ENCODE results near the gene FAM50A.
A peak's percentile ranks its signal among the peaks of the same experiment; 100 is the strongest.

Gene FAM50A

DNA sequence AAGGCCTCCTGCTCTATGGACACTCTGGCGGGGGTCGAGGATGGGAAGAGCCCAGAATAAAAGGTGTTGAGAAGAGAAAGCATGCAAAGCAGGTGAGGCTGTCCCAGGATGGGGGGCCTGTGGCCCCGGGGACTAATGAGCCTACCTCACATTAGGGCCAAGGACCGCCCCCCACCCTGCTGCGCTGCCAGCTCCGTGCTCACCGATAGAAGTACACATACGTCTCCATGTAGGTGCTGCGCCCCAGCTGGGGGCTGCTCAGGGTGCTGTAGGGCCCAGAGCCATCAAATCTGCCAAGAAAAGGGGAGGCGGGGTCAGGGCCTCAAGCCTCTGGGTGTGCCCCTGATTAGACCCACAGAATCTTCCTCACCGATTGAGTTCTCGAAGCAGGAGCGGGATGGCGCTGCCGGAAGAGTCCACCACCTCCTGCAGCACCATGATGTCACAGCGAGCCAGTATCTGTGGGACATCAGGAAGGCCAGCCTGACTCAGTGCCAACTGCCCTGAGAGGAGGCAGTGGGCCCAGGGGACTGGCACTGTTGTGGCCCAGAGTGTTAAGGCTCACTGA is 39.2 kb upstream of the FAM50A start:
- Mint-ChIP-seq H3K27ac (no peak overlapping the region), H3K9me3 (no peaks in the 10 kb centered on the region), H3K27me3 (no peaks in the 10 kb centered on the region), H3K4me3 (no peak overlapping the region), H3K4me1 (peaks cover 29% of the 10 kb centered on the region)
- ATAC-seq (no peak), DNase-seq (no peak)

DNA sequence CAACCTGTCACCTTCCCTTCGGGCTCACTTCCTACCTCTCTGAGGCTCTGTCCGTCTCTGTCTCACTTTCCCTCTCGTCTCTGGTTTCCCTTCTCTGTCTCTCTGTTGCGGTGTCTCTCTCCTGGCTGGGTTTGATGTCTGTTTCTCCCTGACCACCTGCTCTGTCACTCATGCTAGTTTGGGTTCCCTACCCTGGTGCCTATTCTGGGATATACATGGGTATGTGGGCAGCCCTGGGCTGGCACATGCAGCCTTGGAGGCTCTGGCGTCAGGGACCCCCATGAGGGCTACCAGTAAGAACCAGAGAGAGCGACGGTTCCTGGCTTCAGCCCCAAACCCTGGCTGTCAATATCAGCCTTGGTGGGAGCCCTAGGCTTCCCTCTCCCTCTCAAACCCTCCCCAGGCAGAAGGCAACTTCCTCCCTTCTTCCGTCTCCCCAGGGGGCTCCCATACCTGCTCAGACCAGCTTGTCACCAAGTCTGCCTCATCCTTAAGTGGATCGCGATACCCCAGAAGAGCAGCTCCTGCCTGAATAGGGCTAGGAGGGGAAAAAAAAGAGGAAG is 35.2 kb upstream of the FAM50A start:
- Mint-ChIP-seq H3K4me1 (peaks cover 27% of the 10 kb centered on the region), H3K9me3 (no peaks in the 10 kb centered on the region), H3K27ac (peak overlapping the region in 1 of 2 donors; percentile 92), H3K27me3 (no peaks in the 10 kb centered on the region), H3K4me3 (peak overlapping the region; percentile 77 to 81)
- ATAC-seq: no peak
- no peak for DNase-seq

DNA sequence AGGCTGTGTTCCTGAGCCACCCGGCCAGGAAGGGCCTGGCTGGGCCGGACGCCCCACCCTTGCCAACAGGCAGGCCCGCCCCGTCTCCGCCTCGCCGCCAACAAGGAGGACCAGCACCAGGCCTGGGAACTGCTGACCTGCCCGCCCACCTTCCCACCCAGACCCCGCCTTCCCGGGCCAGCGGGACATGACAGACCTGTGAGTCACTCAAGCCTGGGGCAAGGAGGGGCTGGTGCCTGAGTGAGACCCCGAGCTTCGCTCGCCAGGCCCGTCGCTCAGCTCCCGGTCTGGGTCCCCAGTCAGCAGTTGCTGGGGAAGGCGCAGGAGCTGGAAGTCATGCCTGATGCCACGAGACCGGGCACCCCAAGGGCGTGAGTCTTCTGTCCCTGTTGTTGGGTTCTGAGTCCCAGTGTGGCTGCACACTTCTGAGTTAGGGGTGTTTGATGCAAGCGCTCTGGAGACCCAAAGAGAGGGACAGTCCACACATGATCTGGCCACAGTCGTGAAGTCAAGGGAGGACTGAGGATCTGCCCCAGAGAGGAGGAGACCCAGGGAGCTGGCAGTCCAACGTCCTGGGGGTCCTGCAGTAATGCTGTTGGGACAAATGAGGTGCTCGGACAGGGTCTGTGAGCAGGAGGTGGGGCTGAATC is 34.6 kb upstream of the FAM50A start, which contains the start of gene DNASE1L1:
DNASE1L1 (minus strand) TSS at position 33 of the 650 bp plus-strand sequence. CDS start 3,686 bp downstream, outside the sequence.
- Mint-ChIP-seq H3K27me3 (no peaks in the 10 kb centered on the region), H3K4me3 (peak within 1 kb of the TSS; percentile 77 to 81), H3K27ac (peak within 1 kb of the TSS; percentile 90 to 92), H3K9me3 (no peaks in the 10 kb centered on the region), H3K4me1 (peaks cover 27% of the 10 kb centered on the region)
- DNase-seq (peak in 1 of 2 donors; percentile 31), ATAC-seq (peak; percentile 25)

DNA sequence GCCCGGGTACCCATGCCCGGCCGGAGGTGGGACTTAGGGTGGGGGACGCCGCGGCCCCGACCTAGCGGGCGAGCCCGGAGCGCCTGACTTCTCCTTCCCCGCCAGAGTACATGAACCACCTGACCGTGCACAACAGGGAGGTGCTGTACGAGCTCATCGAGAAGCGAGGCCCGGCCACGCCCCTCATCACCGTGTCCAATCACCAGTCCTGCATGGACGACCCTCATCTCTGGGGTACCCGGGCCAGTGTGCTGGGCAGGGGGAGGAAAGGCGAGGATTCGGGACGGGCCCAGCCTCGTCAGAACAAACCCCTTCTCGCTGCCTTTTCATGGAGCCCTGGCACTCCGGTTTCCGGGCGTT is 32.0 kb upstream of the FAM50A start:
- Mint-ChIP-seq H3K27me3 (no peaks in the 10 kb centered on the region), H3K27ac (peak overlapping the region; percentile 48 to 65), H3K9me3 (no peaks in the 10 kb centered on the region), H3K4me1 (peaks cover 35% of the 10 kb centered on the region), H3K4me3 (peak overlapping the region; percentile 77 to 89)
- peak in 1 of 2 donors; percentile 58 for DNase-seq
- peak; percentile 85 for ATAC-seq

- Mint-ChIP-seq H3K9me3 (no peaks in the 10 kb centered on the region), H3K27ac (peak overlapping the region; percentile 48 to 86), H3K4me1 (peaks cover 36% of the 10 kb centered on the region), H3K27me3 (no peaks in the 10 kb centered on the region), H3K4me3 (peak overlapping the region; percentile 77 to 89)
- ATAC-seq (peak; percentile 58), DNase-seq (peak in 1 of 2 donors; percentile 30)
These were observed 31.5 kb upstream of the FAM50A start for GRCh38 chrX:154412468-154412867.

- ATAC-seq (no peak), DNase-seq (no peak)
- Mint-ChIP-seq H3K27me3 (no peaks in the 10 kb centered on the region), H3K27ac (no peak overlapping the region), H3K4me3 (peak overlapping the region in 1 of 2 donors; percentile 77), H3K9me3 (no peaks in the 10 kb centered on the region), H3K4me1 (peaks cover 36% of the 10 kb centered on the region)
These were observed 30.8 kb upstream of the FAM50A start for GRCh38 chrX:154413142-154413541.

GRCh38 chrX:154417157-154417556 is 26.8 kb upstream of the FAM50A start:
- no peaks in the 10 kb centered on the region for H3K27me3 Mint-ChIP-seq
- no peaks in the 10 kb centered on the region for H3K9me3 Mint-ChIP-seq
- peaks cover 32% of the 10 kb centered on the region for H3K4me1 Mint-ChIP-seq
- H3K27ac Mint-ChIP-seq: no peak overlapping the region
- H3K4me3 Mint-ChIP-seq: no peak overlapping the region
- ATAC-seq: no peak
- DNase-seq: no peak

DNA sequence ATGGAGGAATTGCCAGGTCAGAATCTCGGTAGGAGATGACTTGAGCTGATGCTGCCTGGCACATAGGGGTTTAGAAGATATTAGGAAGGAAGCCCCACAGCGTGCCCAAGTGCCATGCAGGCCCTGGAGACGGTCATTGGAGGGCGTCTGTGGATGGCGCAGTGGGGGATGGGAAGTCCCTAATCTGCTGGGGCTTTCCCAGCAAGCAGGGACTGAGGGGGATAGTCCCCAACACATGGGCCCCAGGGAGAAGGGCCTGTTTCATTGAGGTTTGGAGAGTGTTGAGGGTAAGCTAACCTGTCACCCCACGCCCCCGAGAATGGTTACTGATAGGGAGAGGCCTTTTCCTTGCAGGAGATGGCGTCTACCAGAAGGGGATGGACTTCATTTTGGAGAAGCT is 24.8 kb upstream of the FAM50A start:
- Mint-ChIP-seq H3K27ac (no peak overlapping the region), H3K9me3 (no peaks in the 10 kb centered on the region), H3K27me3 (no peaks in the 10 kb centered on the region), H3K4me1 (peaks cover 23% of the 10 kb centered on the region), H3K4me3 (peak overlapping the region; percentile 31 to 40)
- DNase-seq: no peak
- peak; percentile 64 for ATAC-seq

- H3K4me3 Mint-ChIP-seq: no peak overlapping the region
- H3K27ac Mint-ChIP-seq: no peak overlapping the region
- no peaks in the 10 kb centered on the region for H3K27me3 Mint-ChIP-seq
- ATAC-seq (no peak), DNase-seq (no peak)
- H3K4me1 Mint-ChIP-seq: peaks cover 23% of the 10 kb centered on the region
- H3K9me3 Mint-ChIP-seq: no peaks in the 10 kb centered on the region
These were observed 24.1 kb upstream of the FAM50A start for GRCh38 chrX:154419688-154420401.

DNA sequence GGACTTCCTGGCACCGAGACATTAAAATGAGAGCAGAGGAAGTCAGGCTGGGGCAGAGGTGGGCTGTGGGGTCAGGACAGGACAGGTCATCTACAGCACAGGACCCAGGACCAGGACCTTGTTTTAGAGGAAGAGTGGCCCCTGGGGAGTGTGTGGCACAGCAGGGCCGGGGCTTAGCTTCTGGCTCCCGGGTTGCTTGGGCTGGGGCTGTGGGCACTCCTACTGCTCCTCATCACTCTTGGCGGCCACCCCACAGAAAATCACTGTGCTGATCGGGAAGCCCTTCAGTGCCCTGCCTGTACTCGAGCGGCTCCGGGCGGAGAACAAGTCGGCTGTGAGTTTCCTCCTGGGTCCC is 23.6 kb upstream of the FAM50A start:
- no peak overlapping the region for H3K27ac Mint-ChIP-seq
- H3K27me3 Mint-ChIP-seq: no peaks in the 10 kb centered on the region
- no peak overlapping the region for H3K4me3 Mint-ChIP-seq
- DNase-seq (no peak), ATAC-seq (no peak)
- H3K9me3 Mint-ChIP-seq: no peaks in the 10 kb centered on the region
- H3K4me1 Mint-ChIP-seq: peaks cover 23% of the 10 kb centered on the region

DNA sequence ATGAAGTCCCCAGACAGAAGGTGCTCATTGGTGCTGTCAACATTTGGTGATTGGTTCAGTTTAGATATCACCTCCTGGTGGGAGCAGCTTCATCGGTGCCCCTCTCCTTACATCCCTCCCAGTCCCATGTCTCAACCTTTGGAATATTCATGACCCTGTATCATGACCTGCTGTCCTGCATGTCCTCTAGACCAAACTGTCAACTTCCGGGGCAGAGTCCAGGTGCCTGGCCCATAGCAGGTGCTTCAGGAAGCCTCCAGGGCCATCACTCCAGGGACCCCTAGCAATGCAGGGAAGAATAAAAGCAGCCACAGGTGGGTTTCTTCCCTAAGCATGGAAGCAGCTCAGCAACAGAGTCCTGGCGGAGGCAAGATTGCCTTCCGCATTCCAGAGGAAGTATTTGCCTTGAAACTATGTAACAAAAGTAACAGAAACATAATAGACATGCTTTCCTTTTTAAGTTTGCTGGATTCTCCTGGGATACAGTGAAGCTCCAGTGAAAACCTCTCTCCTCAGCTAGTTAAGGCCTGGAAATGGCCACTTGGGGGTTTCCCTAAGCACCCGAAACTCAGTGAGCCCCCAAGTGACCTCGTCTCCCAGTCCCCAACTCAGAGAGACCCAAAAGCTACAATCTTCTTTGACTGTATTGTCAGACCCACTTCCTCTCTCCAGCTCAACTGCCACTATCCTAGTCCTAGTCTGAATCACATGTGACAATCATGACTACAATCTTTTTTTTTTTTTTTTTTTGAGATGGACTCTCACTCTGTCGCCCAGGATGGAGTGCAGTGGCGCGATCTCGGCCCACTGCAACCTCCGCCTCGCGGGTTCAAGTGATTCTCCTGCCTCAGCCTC is 16.8 kb upstream of the FAM50A start:
- H3K27ac Mint-ChIP-seq: no peak overlapping the region
- no peak for ATAC-seq
- no peak for DNase-seq
- H3K4me1 Mint-ChIP-seq: peaks cover 24% of the 10 kb centered on the region
- no peaks in the 10 kb centered on the region for H3K27me3 Mint-ChIP-seq
- H3K4me3 Mint-ChIP-seq: peak overlapping the region; percentile 84 to 86
- no peaks in the 10 kb centered on the region for H3K9me3 Mint-ChIP-seq

- peak; percentile 86 to 92 for DNase-seq
- peaks cover 26% of the 10 kb centered on the region for H3K4me1 Mint-ChIP-seq
- H3K27ac Mint-ChIP-seq: peak within 1 kb of the TSS; percentile 61 to 85
- H3K27me3 Mint-ChIP-seq: no peaks in the 10 kb centered on the region
- H3K4me3 Mint-ChIP-seq: peak within 1 kb of the TSS; percentile 84 to 86
- ATAC-seq: peak; percentile 99
- no peaks in the 10 kb centered on the region for H3K9me3 Mint-ChIP-seq
These were observed 15.5 kb upstream of the FAM50A start, which contains the start of gene ATP6AP1 for GRCh38 chrX:154428176-154429171. Gene ATP6AP1 (plus strand): TSS chrX:154428677. CDS start chrX:154428693, 16 bp downstream.

DNA sequence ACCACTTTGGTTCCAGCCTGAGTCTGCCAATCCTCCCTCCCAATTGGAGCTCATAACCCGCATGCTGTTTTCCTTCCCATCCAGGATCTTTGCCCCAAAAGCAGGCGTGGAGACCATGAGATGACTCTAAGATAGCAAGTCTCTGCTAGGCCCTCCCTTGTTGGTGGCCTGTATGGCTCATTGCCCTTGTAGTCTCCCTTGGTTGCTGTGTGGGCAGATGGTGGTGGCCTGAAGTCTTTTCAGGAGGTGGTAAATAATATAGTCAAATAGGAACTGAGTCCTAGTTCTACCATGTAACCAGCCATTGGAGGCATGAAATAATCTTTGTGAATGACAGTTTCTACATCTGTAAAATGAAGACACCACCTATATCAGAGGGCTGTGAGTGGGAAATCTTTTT is 14.2 kb upstream of the FAM50A start:
- DNase-seq: no peak
- H3K27ac Mint-ChIP-seq: peak overlapping the region in 1 of 2 donors; percentile 74

DNA sequence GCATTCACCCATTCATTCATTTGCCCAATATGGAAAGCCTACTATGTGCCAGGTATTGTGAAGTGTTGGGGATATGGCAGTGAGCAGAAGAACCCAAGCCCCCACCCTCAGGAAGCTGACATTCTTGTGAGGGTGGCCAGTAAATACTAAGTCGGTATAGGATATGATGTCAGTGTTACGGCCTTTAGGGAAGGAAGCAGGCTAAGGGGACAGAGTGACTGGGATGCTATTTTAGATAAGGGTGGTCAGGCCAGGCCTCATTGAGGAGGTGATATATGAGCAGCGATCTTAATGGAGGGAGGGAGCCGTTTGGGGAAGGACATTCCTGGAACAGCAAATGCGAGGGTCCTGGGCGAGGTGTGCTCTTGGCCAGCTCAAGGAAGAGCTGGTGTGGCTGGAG is 13.5 kb upstream of the FAM50A start:
- H3K9me3 Mint-ChIP-seq: no peaks in the 10 kb centered on the region
- H3K27me3 Mint-ChIP-seq: no peaks in the 10 kb centered on the region
- H3K27ac Mint-ChIP-seq: peak overlapping the region in 1 of 2 donors; percentile 61
- peak overlapping the region in 1 of 2 donors; percentile 36 for H3K4me3 Mint-ChIP-seq
- H3K4me1 Mint-ChIP-seq: peaks cover 30% of the 10 kb centered on the region
- ATAC-seq: no peak
- DNase-seq: no peak

More for the DNA sequence above, 14.2 kb upstream of the FAM50A start:
- Mint-ChIP-seq H3K4me1 (peaks cover 30% of the 10 kb centered on the region), H3K27me3 (no peaks in the 10 kb centered on the region), H3K9me3 (no peaks in the 10 kb centered on the region), H3K4me3 (peak overlapping the region; percentile 84 to 86)
- ATAC-seq: no peak

All from stimulated activated naive CD8-positive, alpha-beta T cell treated with anti-CD3 and anti-CD28 coated beads, Interleukin-15, amount 100 ng/mL, for 72 hours (primary cell).